ENCODE data around the gene GPR62. TPM values are rescaled to one million over a fixed set of nuclear protein-coding genes. Genes with fewer than 3 reads are reported as not detected.
A peak's percentile ranks its signal among the peaks of the same experiment; 100 is the strongest.

GPR62 gene
- total and polyA plus RNA-seq, 9 of the 15 experiments (the other 6 are each of a cell fraction or from before 2014, with no cell fraction given), result not detected

- TF ChIP-seq BRF2 (IDR thresholded peaks at IDR 0.05; ENCODE audit: borderline replicate concordance, insufficient read depth, insufficient read length) (no peak), KAT2B (IDR thresholded peaks at IDR 0.05; ENCODE audit: low read depth, low read length) (no peak), ZNF217 (CRISPR knock-in tag; IDR thresholded peaks at IDR 0.05) (no peak), EHMT2 (IDR thresholded peaks at IDR 0.05) (no peak), SUPT5H (IDR thresholded peaks at IDR 0.05) (peak; percentile 58; the same call in 1 of the 2 replicates), ZMIZ1 (IDR thresholded peaks at IDR 0.05; ENCODE audit: low read depth in 2 of 2, low read length in 2 of 2) (no peak), IRF1 (CRISPR knock-in tag; IDR thresholded peaks at IDR 0.05; ENCODE audit: borderline replicate concordance) (no peak), ZNF318 (IDR thresholded peaks at IDR 0.05; ENCODE audit: borderline replicate concordance in 1 of 2, low read depth in 1 of 2) (no peak), MLX (CRISPR knock-in tag; conservative IDR thresholded peaks at IDR 0.05) (no peak), RBM34 (IDR thresholded peaks at IDR 0.05; ENCODE audit: borderline replicate concordance, insufficient read depth, low read length) (no peak)
Observed at GRCh38 chr3:51941798-51942602, 13.2 kb upstream of the GPR62 start, which contains the start of the genes PARP3 and RRP9 (continued).

All from K562 (cell line).